Measurements from ENCODE around the gene USF2.

GRCh38 chr19:35246466-35247092 is 22.2 kb upstream of the USF2 start:
- TF ChIP-seq CTCF (IDR thresholded peaks at IDR 0.05) (no peak), ZFX (IDR thresholded peaks at IDR 0.05; ENCODE audit: borderline replicate concordance) (no peak)

All from 22Rv1 (cell line).